ENCODE results near the gene AGBL4. TPM values are rescaled to one million over a fixed set of nuclear protein-coding genes. Genes with fewer than 3 reads are reported as not detected.

AGBL4 gene
- total RNA-seq, 4 donors from 2014 or later, result 0.13 TPM; not detected in 3

DNA sequence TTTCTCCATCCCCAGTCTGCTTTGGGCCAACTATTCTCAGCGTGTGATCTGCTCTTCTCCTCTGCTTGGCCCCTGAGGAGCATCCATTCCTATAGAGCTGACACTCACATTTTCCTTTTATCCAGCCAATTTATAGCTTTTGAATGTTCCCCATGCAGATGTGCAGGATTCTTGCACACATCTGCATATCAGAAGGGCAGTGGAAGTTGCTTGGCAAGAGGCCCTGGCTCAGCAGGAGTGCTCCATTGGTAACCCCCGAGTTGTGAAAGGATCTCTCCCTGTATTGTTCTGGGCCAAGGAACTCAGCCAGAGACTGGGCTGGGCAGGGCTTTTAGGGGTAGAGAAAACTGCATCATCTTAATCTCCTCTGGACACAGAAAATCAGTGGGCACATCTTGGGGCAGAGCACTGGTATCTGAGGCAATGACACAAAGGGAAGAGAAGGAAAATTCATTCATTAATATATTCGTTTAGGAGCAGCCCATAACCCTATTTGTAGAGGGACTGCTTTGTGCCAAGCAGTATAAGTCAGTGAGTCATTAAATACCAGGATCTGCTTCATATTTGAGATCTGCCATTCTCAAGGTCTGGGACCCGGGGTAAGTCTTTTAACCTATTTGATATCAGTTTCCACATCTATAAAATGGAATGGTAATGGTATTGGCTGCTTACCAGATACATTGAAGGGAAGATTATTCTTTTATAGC is 1216.0 kb downstream of the AGBL4 start:
- WGBS, result 58% methylated on average over 4 of the region's 4 CpGs
- peak; percentile 50 for DNase-seq (ENCODE audit: extremely low spot score)
- intact Hi-C loops (cut with DNase I), result no loop called here
- Histone ChIP-seq H3K4me3 (no peak overlapping the region), H3K9me3 (no peaks in the 10 kb centered on the region), H3K4me1 (no peaks in the 10 kb centered on the region), H3K27ac (replicated peaks in 1 of 4) (no peak overlapping the region), H3K27me3 (no peaks in the 10 kb centered on the region), H3K36me3 (no peaks in the 10 kb centered on the region)
- TF ChIP-seq POLR2A (IDR thresholded peaks at IDR 0.05; ENCODE audit: low read depth), result no peak
- no peak for TF ChIP-seq EP300 (IDR thresholded peaks at IDR 0.05)
- no peak for TF ChIP-seq POLR2AphosphoS5 (IDR thresholded peaks at IDR 0.05)
- TF ChIP-seq CTCF (IDR thresholded peaks at IDR 0.05), result no peak

- TF ChIP-seq CTCF (IDR thresholded peaks at IDR 0.05) (no peak), EP300 (IDR thresholded peaks at IDR 0.05) (no peak), POLR2AphosphoS5 (IDR thresholded peaks at IDR 0.05) (no peak), POLR2A (IDR thresholded peaks at IDR 0.05; ENCODE audit: low read depth) (no peak)
- H3K27ac ChIP-seq (replicated peaks in 1 of 4), result no peak overlapping the region
- no peak overlapping the region for H3K4me3 ChIP-seq
- intact Hi-C loops (cut with DNase I), result no loop called here
- DNase-seq (ENCODE audit: extremely low spot score), result no peak
- no peaks in the 10 kb centered on the region for H3K36me3 ChIP-seq
- H3K9me3 ChIP-seq, result no peaks in the 10 kb centered on the region
- no peaks in the 10 kb centered on the region for H3K27me3 ChIP-seq
- H3K4me1 ChIP-seq, result no peaks in the 10 kb centered on the region
Observed at GRCh38 chr1:48803474-48803873, 1220.3 kb downstream of the AGBL4 start.

DNA sequence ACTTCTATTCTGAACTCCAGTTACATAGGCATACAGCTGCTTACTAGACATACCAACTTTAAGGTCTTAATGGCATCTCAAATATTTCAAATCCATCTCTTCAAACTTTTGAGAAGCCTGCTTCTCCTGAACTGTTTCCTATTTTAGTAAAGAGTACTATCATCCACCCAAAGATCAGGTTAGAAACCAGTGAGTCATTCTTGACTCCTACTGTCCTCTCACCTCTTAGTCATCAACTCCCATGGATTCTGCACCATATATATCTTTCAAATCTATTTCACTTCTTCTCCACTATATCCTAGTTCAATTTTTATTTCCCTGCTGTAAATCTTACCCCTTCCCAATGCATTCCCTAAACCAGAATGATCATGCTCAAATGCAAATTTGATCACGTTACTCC is 1228.9 kb downstream of the AGBL4 start:
- no peak for DNase-seq (ENCODE audit: extremely low spot score)
- H3K36me3 ChIP-seq, result no peaks in the 10 kb centered on the region
- H3K27me3 ChIP-seq, result no peaks in the 10 kb centered on the region
- no peak for TF ChIP-seq POLR2AphosphoS5 (IDR thresholded peaks at IDR 0.05)
- TF ChIP-seq CTCF (IDR thresholded peaks at IDR 0.05), result no peak
- TF ChIP-seq POLR2A (IDR thresholded peaks at IDR 0.05; ENCODE audit: low read depth), result no peak
- TF ChIP-seq EP300 (IDR thresholded peaks at IDR 0.05), result no peak
- intact Hi-C loops (cut with DNase I), result no loop called here
- H3K27ac ChIP-seq (replicated peaks in 1 of 4), result no peak overlapping the region
- H3K4me1 ChIP-seq, result peaks cover 0 to 6% (median 5%) of the 10 kb centered on the region in 4 donors
- no peak overlapping the region for H3K4me3 ChIP-seq
- WGBS, result 0% methylated on average over 1 of the region's 1 CpG
- no peaks in the 10 kb centered on the region for H3K9me3 ChIP-seq

- no peak for DNase-seq (ENCODE audit: extremely low spot score)
- 53% methylated on average over 1 of the region's 1 CpG for WGBS
- Histone ChIP-seq H3K27ac (replicated peaks in 1 of 4) (no peak overlapping the region), H3K9me3 (no peaks in the 10 kb centered on the region), H3K36me3 (no peaks in the 10 kb centered on the region), H3K4me3 (no peak overlapping the region), H3K27me3 (no peaks in the 10 kb centered on the region), H3K4me1 (peaks cover 0 to 11% (median 10%) of the 10 kb centered on the region in 4 donors)
- intact Hi-C loops (cut with DNase I), result no loop called here
- TF ChIP-seq CTCF (IDR thresholded peaks at IDR 0.05), result no peak
Observed at GRCh38 chr1:48793863-48794262, 1229.9 kb downstream of the AGBL4 start.

DNA sequence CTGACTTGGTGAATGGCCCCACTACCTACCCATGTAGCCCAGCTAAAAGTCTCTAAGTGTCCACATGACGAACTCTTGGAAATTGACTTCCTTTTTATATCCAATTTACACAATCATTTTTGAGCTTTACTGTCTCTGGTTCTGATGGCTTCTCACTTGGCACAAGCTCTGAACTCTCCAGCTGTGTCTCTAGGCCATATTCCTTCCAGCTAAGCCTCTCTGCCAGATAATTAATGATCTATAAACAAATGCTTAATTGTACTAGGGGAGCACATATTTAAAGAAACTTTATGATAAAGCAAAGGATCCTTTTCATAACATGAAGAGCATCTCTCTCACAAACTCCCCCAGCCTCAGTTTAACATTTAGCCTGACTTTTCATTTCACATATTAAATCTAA is 1230.8 kb downstream of the AGBL4 start:
- TF ChIP-seq CTCF (IDR thresholded peaks at IDR 0.05) (no peak), POLR2AphosphoS5 (IDR thresholded peaks at IDR 0.05) (no peak), EP300 (IDR thresholded peaks at IDR 0.05) (no peak), POLR2A (IDR thresholded peaks at IDR 0.05; ENCODE audit: low read depth) (no peak)
- DNase-seq (ENCODE audit: extremely low spot score), result no peak
- no peak overlapping the region for H3K27ac ChIP-seq (replicated peaks in 1 of 4)
- H3K4me1 ChIP-seq, result peaks cover 0 to 11% (median 10%) of the 10 kb centered on the region in 4 donors
- no peaks in the 10 kb centered on the region for H3K9me3 ChIP-seq
- no peaks in the 10 kb centered on the region for H3K36me3 ChIP-seq
- intact Hi-C loops (cut with DNase I), result no loop called here
- no peaks in the 10 kb centered on the region for H3K27me3 ChIP-seq
- 50% methylated on average over 1 of the region's 1 CpG for WGBS
- no peak overlapping the region for H3K4me3 ChIP-seq
